Astrocyte of the cerebellum (primary cell): ENCODE measurements around the gene GALM.
"Not testable (repeated sequence)": the region's sequence is repeated elsewhere in the genome, so short reads cannot be mapped to it uniquely, and the experiment has no call there.

Experiments
- DNase-seq: peaks from one replicate; pipeline ENCODE4 v3.0.0-alpha.2; 2011; ENCODE audit warnings: low read depth
- H3K4me3 ChIP-seq: 2 replicates; pipeline ENCODE4 v1.5.1; 2011; ENCODE audit warnings: mild to moderate bottlenecking, low read depth, low read length, moderate library complexity
- in situ Hi-C: cut with HindIII; loops from 2 replicates; pipeline ENCODE4 v1.10.0; 2017; ENCODE audit warnings: low sequenced_read_pairs
- TF ChIP-seq, protein P1 (sequence below): IDR thresholded peaks from 2 replicates; pipeline ENCODE4 v1.5.1; 2012; ENCODE audit warnings: low read length, low read depth, moderate library complexity, mild to moderate bottlenecking; ENCODE audit errors: missing control alignments

The GALM gene

DNA sequence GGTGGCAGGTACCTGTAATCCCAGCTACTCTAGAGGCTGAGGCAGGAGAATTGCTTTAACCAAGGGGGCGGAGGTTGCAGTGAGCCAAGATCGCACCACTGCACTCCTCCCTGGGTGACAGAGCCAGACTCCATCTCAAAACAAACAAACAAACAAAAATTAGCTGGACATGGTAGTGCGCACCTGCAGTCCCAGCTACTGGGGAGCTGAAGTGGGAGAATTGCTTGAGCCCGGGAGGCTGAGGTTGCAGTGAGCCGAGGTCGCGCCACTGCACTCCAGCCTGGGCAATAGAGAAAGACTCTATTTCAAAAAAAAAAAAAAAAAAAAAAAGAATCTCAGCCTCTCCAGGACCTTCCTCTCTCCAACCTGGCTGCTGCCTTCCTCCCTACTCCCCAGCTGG, 65.2 kb downstream of the GALM start:
- TF ChIP-seq, protein P1, sequence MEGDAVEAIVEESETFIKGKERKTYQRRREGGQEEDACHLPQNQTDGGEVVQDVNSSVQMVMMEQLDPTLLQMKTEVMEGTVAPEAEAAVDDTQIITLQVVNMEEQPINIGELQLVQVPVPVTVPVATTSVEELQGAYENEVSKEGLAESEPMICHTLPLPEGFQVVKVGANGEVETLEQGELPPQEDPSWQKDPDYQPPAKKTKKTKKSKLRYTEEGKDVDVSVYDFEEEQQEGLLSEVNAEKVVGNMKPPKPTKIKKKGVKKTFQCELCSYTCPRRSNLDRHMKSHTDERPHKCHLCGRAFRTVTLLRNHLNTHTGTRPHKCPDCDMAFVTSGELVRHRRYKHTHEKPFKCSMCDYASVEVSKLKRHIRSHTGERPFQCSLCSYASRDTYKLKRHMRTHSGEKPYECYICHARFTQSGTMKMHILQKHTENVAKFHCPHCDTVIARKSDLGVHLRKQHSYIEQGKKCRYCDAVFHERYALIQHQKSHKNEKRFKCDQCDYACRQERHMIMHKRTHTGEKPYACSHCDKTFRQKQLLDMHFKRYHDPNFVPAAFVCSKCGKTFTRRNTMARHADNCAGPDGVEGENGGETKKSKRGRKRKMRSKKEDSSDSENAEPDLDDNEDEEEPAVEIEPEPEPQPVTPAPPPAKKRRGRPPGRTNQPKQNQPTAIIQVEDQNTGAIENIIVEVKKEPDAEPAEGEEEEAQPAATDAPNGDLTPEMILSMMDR, result no peak
- no peak for DNase-seq
- H3K4me3 ChIP-seq, result no peak overlapping the region
- in situ Hi-C loops, result loop anchor here (25.0 kb wide), 2 partner anchors 419 to 669 kb away; no protein-coding TSS in a partner anchor

DNA sequence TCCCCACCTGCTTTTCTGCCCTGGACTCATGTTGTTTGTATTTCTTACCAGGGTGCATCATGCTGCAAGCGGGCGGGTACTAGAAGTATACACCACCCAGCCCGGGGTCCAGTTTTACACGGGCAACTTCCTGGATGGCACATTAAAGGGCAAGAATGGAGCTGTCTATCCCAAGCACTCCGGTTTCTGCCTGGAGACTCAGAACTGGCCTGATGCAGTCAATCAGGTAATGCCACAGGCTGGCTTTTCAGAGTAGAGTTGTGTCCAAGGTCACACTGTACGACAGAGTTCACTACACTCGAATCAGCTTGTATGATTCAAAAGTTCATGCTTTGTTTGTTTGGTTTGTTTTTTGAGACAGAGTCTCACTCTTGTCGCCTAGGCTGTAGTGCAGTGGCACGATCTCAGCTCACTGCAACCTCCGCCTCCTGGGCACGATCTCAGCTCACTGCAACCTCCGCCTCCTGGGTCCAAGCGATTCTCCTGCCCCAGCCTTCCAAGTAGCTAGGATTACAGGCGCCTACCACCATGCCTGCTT, 65.8 kb downstream of the GALM start:
- no peak overlapping the region for H3K4me3 ChIP-seq
- DNase-seq, result no peak
- TF ChIP-seq, protein P1, result no peak
- in situ Hi-C loops, result loop anchor here (25.0 kb wide), 2 partner anchors 419 to 669 kb away; no protein-coding TSS in a partner anchor

DNA sequence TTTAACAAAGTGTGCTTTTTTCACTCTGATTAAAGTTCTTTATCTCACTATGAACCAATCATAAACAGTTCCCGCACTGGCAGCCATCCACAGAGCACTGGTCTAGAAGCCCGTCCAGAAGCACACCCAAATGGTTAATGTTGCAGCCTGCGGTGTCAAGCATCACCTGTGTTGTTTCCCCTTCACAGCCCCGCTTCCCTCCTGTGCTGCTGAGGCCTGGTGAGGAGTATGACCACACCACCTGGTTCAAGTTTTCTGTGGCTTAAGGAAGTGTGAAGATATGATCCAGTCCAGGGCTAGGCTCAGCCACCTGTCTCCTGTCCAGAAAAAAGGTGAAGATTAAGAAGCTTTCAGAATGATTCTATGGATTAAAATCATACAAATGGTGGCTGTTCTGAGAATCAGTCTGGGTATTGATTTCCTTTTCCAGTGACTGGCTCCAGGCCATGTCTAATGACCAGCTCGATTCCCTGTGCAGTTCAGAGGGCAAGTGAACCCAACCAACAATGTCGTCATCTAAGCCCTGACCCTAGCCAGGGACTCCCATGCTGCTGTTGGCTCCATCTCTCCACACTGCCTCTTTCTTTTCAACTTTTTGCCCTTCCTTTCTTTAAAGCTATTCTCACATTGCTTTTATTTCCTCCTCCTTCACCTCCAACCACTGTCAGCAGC, 67.5 kb downstream of the GALM start:
- TF ChIP-seq, protein P1, result no peak
- no peak for DNase-seq
- H3K4me3 ChIP-seq, result no peak overlapping the region
- in situ Hi-C loops, result loop anchor here (25.0 kb wide), 2 partner anchors 421 to 671 kb away; no protein-coding TSS in a partner anchor

DNA sequence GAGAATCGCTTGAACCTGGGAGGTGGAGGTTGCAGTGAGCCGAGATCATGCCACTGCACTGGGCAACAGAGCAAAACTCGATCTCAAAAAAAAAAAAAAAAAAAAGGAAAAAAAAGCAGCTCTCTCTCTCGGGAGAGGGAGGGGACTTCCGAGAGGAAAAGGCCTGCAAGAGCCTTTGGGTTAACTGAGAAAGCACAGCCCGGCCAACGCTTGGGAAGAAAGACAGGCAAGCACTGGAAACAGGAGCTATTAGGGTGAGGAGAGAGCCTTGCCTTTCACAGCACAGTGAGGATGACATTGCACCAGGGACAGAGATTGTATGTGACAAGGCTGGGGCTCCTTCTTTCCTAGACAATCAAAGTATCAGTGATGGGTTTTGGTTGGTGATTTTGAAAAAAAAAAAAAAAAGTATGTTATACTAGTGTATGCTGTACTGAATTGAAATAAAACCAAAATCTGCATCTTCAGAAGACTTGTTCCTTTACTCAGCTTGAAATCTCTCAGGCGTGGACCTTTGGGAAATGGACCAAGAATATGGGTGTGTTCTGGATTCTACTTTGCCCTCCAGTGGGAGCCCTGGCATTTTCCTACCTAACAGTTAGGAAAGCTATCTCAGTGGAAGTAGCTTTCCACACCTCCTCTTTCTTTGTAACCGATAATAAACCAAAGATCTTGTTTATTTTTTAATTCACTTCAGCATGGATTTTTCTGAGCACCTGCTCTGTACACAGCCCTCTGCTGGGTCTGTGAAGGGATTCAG, 68.6 kb downstream of the GALM start:
- H3K4me3 ChIP-seq, result no peak overlapping the region
- in situ Hi-C loops, result loop anchor here (25.0 kb wide), 2 partner anchors 422 to 672 kb away; no protein-coding TSS in a partner anchor
- no peak for DNase-seq
- TF ChIP-seq, protein P1, result no peak

DNA sequence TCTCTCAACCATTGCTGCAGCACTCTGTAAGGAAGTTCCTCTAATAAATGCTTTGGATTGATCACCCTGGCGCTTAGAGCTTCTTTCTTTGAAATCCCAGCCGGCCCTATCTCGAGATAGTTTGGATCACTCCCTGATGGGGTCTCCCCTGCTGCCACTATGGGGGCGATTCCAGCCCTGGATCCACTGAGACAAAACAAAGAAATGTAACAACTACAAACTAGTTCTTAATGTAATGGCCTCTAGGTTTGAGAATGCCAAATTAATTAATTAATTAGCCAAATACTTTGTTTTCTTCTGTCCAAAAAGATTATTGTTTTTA, 70.0 kb downstream of the GALM start:
- no peak overlapping the region for H3K4me3 ChIP-seq
- TF ChIP-seq, protein P1, result no peak
- DNase-seq, result no peak
- in situ Hi-C loops, result loop anchor here (25.0 kb wide), 2 partner anchors 424 to 674 kb away; no protein-coding TSS in a partner anchor

DNA sequence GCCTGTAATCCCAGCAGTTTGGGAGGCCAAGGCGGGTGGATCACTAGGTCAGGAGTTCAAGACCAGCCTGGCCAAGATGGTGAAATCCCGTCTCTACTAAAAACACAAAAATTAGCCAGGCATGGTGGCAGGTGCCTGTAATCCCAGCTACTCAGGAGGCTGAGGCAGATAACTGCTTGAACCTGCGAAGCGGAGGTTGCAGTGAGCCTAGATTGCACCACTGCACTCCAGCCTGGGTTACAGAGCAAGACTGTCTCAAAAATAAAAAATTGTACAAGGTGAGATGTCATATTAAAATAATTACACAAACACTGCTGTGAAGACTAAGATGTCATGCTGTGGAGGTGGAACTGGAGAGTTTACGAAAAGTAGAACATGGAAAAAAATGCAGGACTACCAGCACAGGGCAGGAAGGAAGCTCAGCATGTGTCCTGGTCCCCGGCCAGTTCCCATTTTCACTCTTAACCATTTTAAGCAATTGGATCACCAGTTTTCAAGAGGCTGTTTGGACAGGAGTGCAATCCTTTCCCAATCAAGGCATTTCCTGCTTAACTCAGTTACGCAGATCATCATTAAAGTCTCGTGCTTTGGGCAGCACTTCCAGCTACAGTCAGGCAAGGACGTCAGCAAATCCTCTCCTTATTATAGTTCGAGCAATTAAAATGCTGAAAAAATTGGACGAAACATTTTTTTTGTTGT, 71.2 kb downstream of the GALM start:
- peak; percentile 81 for DNase-seq
- not testable (repeated sequence) for H3K4me3 ChIP-seq
- in situ Hi-C loops, result loop anchor here (25.0 kb wide), 2 partner anchors 425 to 675 kb away; no protein-coding TSS in a partner anchor
